ENCODE measurements around the gene TCIRG1.

The TCIRG1 gene

GRCh38 chr11:68033708-68034045, 5.1 kb upstream of the TCIRG1 start:
- Histone ChIP-seq H3K36me3 (ENCODE audit: control insufficient read depth in 1 of 2, insufficient read depth in 2 of 2, low read depth in 1 of 2, low read length in 2 of 2) (peaks cover 33 to 42% of the 10 kb centered on the region in 2 experiments), H4K91ac (ENCODE audit: low read length) (no peak overlapping the region), H3K27ac (ENCODE audit: low read length, poor library complexity, severe bottlenecking) (no peak overlapping the region), H4K8ac (ENCODE audit: low read length) (no peak overlapping the region), H3K23ac (ENCODE audit: low read length in 2 of 2) (no peak overlapping the region), H3K4me3 (ENCODE audit: insufficient read depth in 1 of 2, low read depth in 1 of 2, low read length in 2 of 2) (peak overlapping the region in 1 of 2 experiments; percentile 36), H2BK120ac (ENCODE audit: low read depth, low read length) (no peak overlapping the region), H3K9ac (ENCODE audit: low read length) (peak overlapping the region; percentile 61), H3K18ac (ENCODE audit: low read depth in 1 of 2, low read length in 2 of 2) (no peak overlapping the region), H3K4me2 (ENCODE audit: low read length, poor library complexity, severe bottlenecking) (no peak overlapping the region), H3K79me1 (replicated peaks; ENCODE audit: low read length, poor library complexity, severe bottlenecking) (peaks cover 31% of the 10 kb centered on the region), H2BK15ac (ENCODE audit: low read depth, poor library complexity, severe bottlenecking) (no peak overlapping the region), H3K14ac (ENCODE audit: low read length in 2 of 2) (no peak overlapping the region), H3K27me3 (ENCODE audit: control insufficient read depth in 1 of 2, insufficient read depth in 1 of 2, low read length in 2 of 2) (no peaks in the 10 kb centered on the region), H3K4me1 (ENCODE audit: control insufficient read depth, insufficient read depth, low read depth, low read length) (peaks cover 40% of the 10 kb centered on the region), H2BK5ac (ENCODE audit: low read depth, low read length, poor library complexity, severe bottlenecking) (no peak overlapping the region), H3K9me3 (ENCODE audit: control insufficient read depth, low read length) (no peaks in the 10 kb centered on the region), H2AK5ac (ENCODE audit: low read length, severe bottlenecking) (no peak overlapping the region), H2BK12ac (ENCODE audit: low read length in 2 of 2) (no peak overlapping the region), H3K4ac (ENCODE audit: low read depth in 1 of 2, low read length in 2 of 2) (no peak overlapping the region), H2AFZ (ENCODE audit: low read depth, low read length) (no peak overlapping the region)
- WGBS: 94% methylated on average over 12 of the region's 12 CpGs
- no peak for DNase-seq

DNA sequence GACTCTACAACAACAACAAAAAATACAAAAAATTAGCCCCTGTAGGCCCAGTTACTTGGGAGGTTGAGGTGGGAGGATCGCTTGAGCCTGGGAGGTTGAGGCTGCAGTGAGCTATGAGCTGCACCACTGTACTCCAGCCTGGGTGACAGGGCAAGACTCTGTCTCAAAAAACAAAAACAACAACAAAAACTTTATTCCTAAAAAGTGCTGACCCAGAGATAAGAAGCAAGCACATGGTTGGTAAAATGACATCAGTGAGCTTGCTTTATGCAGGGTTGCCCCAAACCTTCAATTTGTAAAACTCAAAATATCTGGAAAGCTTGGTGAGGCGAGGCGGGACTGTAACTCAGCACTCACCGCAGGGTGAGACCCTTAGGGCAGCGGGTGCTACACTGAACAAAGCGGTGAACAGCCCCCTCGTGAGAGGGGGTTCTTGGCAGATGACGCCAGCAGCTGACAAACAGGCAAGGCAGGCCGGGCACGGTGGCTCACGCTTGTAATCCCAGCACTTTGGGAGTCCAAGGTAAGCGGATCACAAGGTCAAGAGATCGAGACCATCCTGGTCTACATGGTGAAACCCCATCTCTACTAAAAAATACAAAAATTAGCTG, 3.5 kb upstream of the TCIRG1 start:
- Histone ChIP-seq H4K91ac (ENCODE audit: low read length) (no peak overlapping the region), H3K27ac (ENCODE audit: low read length, poor library complexity, severe bottlenecking) (no peak overlapping the region), H2BK5ac (ENCODE audit: low read depth, low read length, poor library complexity, severe bottlenecking) (no peak overlapping the region), H2BK12ac (ENCODE audit: low read length in 2 of 2) (no peak overlapping the region), H3K4me3 (ENCODE audit: insufficient read depth in 1 of 2, low read depth in 1 of 2, low read length in 2 of 2) (no peak overlapping the region), H3K9me3 (ENCODE audit: control insufficient read depth, low read length) (no peaks in the 10 kb centered on the region), H3K18ac (ENCODE audit: low read depth in 1 of 2, low read length in 2 of 2) (no peak overlapping the region), H3K36me3 (ENCODE audit: control insufficient read depth in 1 of 2, insufficient read depth in 2 of 2, low read depth in 1 of 2, low read length in 2 of 2) (peaks cover 33 to 42% of the 10 kb centered on the region in 2 experiments), H3K27me3 (ENCODE audit: control insufficient read depth in 1 of 2, insufficient read depth in 1 of 2, low read length in 2 of 2) (no peaks in the 10 kb centered on the region), H2BK120ac (ENCODE audit: low read depth, low read length) (no peak overlapping the region), H3K14ac (ENCODE audit: low read length in 2 of 2) (no peak overlapping the region), H3K79me1 (replicated peaks; ENCODE audit: low read length, poor library complexity, severe bottlenecking) (peaks cover 29% of the 10 kb centered on the region), H4K8ac (ENCODE audit: low read length) (no peak overlapping the region), H3K4me2 (ENCODE audit: low read length, poor library complexity, severe bottlenecking) (no peak overlapping the region), H3K9ac (ENCODE audit: low read length) (no peak overlapping the region), H2AK5ac (ENCODE audit: low read length, severe bottlenecking) (no peak overlapping the region), H2AFZ (ENCODE audit: low read depth, low read length) (no peak overlapping the region), H3K4ac (ENCODE audit: low read depth in 1 of 2, low read length in 2 of 2) (no peak overlapping the region), H3K4me1 (ENCODE audit: control insufficient read depth, insufficient read depth, low read depth, low read length) (peaks cover 40% of the 10 kb centered on the region), H3K23ac (ENCODE audit: low read length in 2 of 2) (no peak overlapping the region), H2BK15ac (ENCODE audit: low read depth, poor library complexity, severe bottlenecking) (no peak overlapping the region)
- DNase-seq: no peak
- WGBS: 94% methylated on average over 13 of the region's 13 CpGs

DNA sequence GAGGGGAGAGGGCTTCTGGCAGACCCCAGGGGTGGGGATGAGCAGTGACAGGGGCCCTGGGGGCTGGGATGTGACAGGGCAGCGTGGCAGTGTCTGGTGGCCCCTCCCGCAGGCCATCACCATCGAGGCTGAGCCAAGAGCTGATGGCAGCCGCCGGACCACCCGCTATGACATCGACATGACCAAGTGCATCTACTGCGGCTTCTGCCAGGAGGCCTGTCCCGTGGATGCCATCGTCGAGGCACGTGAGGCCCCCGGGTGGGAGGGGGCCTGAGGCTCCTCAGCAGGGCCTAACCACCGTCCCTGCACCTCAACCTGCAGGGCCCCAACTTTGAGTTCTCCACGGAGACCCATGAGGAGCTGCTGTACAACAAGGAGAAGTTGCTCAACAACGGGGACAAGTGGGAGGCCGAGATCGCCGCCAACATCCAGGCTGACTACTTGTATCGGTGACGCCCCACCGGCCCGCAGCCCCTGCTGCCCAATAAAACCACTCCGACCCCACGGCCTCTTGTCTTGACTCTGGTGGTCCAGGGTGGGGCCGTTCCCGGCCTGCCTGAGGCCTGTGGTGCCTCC, 2.6 kb upstream of the TCIRG1 start:
- Histone ChIP-seq H2AFZ (ENCODE audit: low read depth, low read length) (no peak overlapping the region), H3K18ac (ENCODE audit: low read depth in 1 of 2, low read length in 2 of 2) (no peak overlapping the region), H3K4me3 (ENCODE audit: insufficient read depth in 1 of 2, low read depth in 1 of 2, low read length in 2 of 2) (no peak overlapping the region), H3K79me1 (replicated peaks; ENCODE audit: low read length, poor library complexity, severe bottlenecking) (peaks cover 29% of the 10 kb centered on the region), H3K27ac (ENCODE audit: low read length, poor library complexity, severe bottlenecking) (no peak overlapping the region), H3K4ac (ENCODE audit: low read depth in 1 of 2, low read length in 2 of 2) (no peak overlapping the region), H2BK120ac (ENCODE audit: low read depth, low read length) (no peak overlapping the region), H2BK5ac (ENCODE audit: low read depth, low read length, poor library complexity, severe bottlenecking) (no peak overlapping the region), H4K8ac (ENCODE audit: low read length) (no peak overlapping the region), H3K27me3 (ENCODE audit: control insufficient read depth in 1 of 2, insufficient read depth in 1 of 2, low read length in 2 of 2) (no peaks in the 10 kb centered on the region), H2BK15ac (ENCODE audit: low read depth, poor library complexity, severe bottlenecking) (no peak overlapping the region), H3K36me3 (ENCODE audit: control insufficient read depth in 1 of 2, insufficient read depth in 2 of 2, low read depth in 1 of 2, low read length in 2 of 2) (peaks cover 33 to 48% of the 10 kb centered on the region in 2 experiments), H2AK5ac (ENCODE audit: low read length, severe bottlenecking) (no peak overlapping the region), H3K23ac (ENCODE audit: low read length in 2 of 2) (no peak overlapping the region), H3K4me1 (ENCODE audit: control insufficient read depth, insufficient read depth, low read depth, low read length) (peaks cover 49% of the 10 kb centered on the region), H3K9me3 (ENCODE audit: control insufficient read depth, low read length) (no peaks in the 10 kb centered on the region), H3K9ac (ENCODE audit: low read length) (no peak overlapping the region), H3K4me2 (ENCODE audit: low read length, poor library complexity, severe bottlenecking) (no peak overlapping the region), H2BK12ac (ENCODE audit: low read length in 2 of 2) (no peak overlapping the region), H3K14ac (ENCODE audit: low read length in 2 of 2) (no peak overlapping the region), H4K91ac (ENCODE audit: low read length) (no peak overlapping the region)
- no peak for DNase-seq
- 93% methylated on average over 26 of the region's 27 CpGs for WGBS

DNA sequence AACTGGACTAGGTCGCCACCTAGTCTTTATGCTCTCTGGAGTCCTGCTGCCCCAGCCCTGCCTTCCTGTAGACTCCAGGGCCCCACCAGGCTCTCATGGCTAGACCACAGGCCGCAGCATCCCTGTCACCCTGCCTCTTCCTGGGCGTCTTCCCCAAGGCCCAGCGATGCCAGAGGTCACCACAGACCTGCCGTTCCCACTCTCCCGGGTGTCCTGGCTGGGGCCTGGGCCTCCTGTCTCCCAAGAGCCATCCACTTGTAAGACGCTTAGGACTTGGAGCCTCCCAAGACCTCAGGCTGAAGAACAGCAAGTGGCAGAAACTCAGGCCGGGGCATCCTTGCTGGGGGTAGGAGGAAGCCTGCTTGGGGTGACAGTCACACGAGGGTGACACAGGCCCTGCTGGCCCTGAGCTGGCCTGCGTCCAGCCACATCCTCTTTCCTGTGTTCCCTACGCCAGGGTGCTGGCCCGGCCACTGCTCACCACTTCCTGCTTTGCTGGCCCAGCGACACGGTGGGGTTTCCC, 2.0 kb upstream of the TCIRG1 start:
- no peak for DNase-seq
- peaks cover 50% of the 10 kb centered on the region for H3K4me1 ChIP-seq (ENCODE audit: control insufficient read depth, insufficient read depth, low read depth, low read length)
- H2BK5ac ChIP-seq (ENCODE audit: low read depth, low read length, poor library complexity, severe bottlenecking): no peak overlapping the region
- H3K36me3 ChIP-seq (ENCODE audit: control insufficient read depth in 1 of 2, insufficient read depth in 2 of 2, low read depth in 1 of 2, low read length in 2 of 2): peaks cover 36 to 54% of the 10 kb centered on the region in 2 experiments
- no peak overlapping the region for H2BK120ac ChIP-seq (ENCODE audit: low read depth, low read length)
- no peak overlapping the region for H4K91ac ChIP-seq (ENCODE audit: low read length)
- no peak overlapping the region for H3K18ac ChIP-seq (ENCODE audit: low read depth in 1 of 2, low read length in 2 of 2)
- H3K4me3 ChIP-seq (ENCODE audit: insufficient read depth in 1 of 2, low read depth in 1 of 2, low read length in 2 of 2): no peak overlapping the region
- peak overlapping the region; percentile 12 for H4K8ac ChIP-seq (ENCODE audit: low read length)
- H2AK5ac ChIP-seq (ENCODE audit: low read length, severe bottlenecking): no peak overlapping the region
- 86% methylated on average over 14 of the region's 14 CpGs for WGBS
- no peak overlapping the region for H3K4me2 ChIP-seq (ENCODE audit: low read length, poor library complexity, severe bottlenecking)
- H3K23ac ChIP-seq (ENCODE audit: low read length in 2 of 2): no peak overlapping the region
- peak overlapping the region in 1 of 2 experiments; percentile 35 for H3K4ac ChIP-seq (ENCODE audit: low read depth in 1 of 2, low read length in 2 of 2)
- H3K9me3 ChIP-seq (ENCODE audit: control insufficient read depth, low read length): no peaks in the 10 kb centered on the region
- no peaks in the 10 kb centered on the region for H3K27me3 ChIP-seq (ENCODE audit: control insufficient read depth in 1 of 2, insufficient read depth in 1 of 2, low read length in 2 of 2)
- no peak overlapping the region for H2BK15ac ChIP-seq (ENCODE audit: low read depth, poor library complexity, severe bottlenecking)
- H2BK12ac ChIP-seq (ENCODE audit: low read length in 2 of 2): peak overlapping the region in 1 of 2 experiments; percentile 25
- H3K9ac ChIP-seq (ENCODE audit: low read length): no peak overlapping the region
- H3K79me1 ChIP-seq (replicated peaks; ENCODE audit: low read length, poor library complexity, severe bottlenecking): peaks cover 29% of the 10 kb centered on the region
- no peak overlapping the region for H2AFZ ChIP-seq (ENCODE audit: low read depth, low read length)
- no peak overlapping the region for H3K14ac ChIP-seq (ENCODE audit: low read length in 2 of 2)
- H3K27ac ChIP-seq (ENCODE audit: low read length, poor library complexity, severe bottlenecking): no peak overlapping the region

Data from mesenchymal stem cell (in vitro differentiated cells and primary cell).